Measurements from ENCODE around the gene NUP210. TPM values are rescaled to one million over a fixed set of nuclear protein-coding genes. Genes with fewer than 3 reads are reported as not detected.

The NUP210 gene
- total and polyA plus RNA-seq, 2 of the 13 experiments (the other 11 are each of a cell fraction or from before 2014, with no cell fraction given), result 31.6 to 35.2 TPM

DNA sequence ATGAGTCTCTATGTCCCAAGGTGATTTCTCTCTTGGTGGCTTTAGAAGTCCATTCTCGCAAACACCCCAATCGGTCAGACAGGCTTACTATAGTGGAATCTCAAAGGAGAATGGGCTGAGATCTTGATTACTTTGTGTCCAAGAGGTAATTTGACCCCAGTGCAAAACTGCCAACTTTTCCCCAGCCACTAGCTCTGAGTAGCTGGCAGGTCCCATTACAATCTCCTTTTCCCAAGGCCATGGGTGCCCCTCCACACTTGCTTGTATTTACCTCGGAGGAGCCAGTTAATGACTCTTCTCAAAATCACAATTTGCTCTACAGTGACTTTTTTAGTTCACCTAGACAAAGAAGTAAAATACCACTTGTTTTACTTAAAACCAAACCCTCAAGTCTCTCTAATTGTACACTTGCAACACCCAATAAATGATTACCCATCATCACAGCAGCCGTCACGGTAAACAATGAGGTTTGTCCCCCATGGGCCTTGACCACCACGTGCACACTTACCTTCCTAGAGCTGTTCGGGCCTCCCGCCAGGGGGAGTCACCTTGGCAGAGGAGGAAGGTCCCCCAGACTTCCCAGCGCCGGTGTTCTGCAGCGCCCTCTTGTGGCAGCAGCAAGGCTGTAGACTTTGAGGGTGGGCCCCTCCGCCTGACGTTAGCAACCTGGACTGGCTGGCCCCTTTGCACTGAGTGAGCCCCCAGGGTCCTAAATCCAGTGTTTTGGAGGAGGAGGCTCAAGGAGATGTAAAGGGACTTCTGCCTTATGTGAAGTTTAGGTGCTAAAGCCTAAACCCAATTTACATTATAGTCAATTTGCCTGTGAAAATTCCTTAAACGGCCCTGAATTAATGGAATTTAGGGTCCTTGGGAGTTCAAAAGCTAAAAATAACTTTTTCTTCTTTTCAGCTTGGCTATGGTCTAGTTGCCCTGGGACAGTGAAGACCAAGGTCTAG is 41.3 kb upstream of the NUP210 start (continued):
- TF ChIP-seq TRIM24 (CRISPR knock-in tag; IDR thresholded peaks at IDR 0.05) (no peak), PHF5A (CRISPR knock-in tag; IDR thresholded peaks at IDR 0.05; ENCODE audit: low read depth, unreplicated experiment) (peak; percentile 72), PRMT3 (CRISPR knock-in tag; IDR thresholded peaks at IDR 0.05; ENCODE audit: borderline replicate concordance, low read depth) (no peak), ZNF891 (CRISPR knock-in tag; IDR thresholded peaks at IDR 0.05) (no peak; the same call in 1 of the 2 replicates), ZNF205 (CRISPR knock-in tag; IDR thresholded peaks at IDR 0.05) (peak; percentile 85; the same call in 1 of the 2 replicates), STAG1 (CRISPR knock-in tag; IDR thresholded peaks at IDR 0.05) (peak; percentile 94), ZNF264 (CRISPR knock-in tag; IDR thresholded peaks at IDR 0.05) (peak; percentile 100), RFXAP (CRISPR knock-in tag; IDR thresholded peaks at IDR 0.05; ENCODE audit: borderline replicate concordance) (peak; percentile 54; the same call in 1 of the 2 replicates), FOXC1 (CRISPR knock-in tag; IDR thresholded peaks at IDR 0.05; ENCODE audit: borderline replicate concordance) (peak; percentile 75; the same call in 1 of the 2 replicates), ZNF431 (CRISPR knock-in tag; IDR thresholded peaks at IDR 0.05; ENCODE audit: borderline replicate concordance, low read depth) (peak; percentile 91), RBM39 (IDR thresholded peaks at IDR 0.05; ENCODE audit: low read depth, low read length, poor library complexity, severe bottlenecking) (no peak), GTF2F1 (IDR thresholded peaks at IDR 0.05; ENCODE audit: low read length) (no peak), KDM5B (CRISPR knock-in tag; IDR thresholded peaks at IDR 0.05; ENCODE audit: borderline replicate concordance) (peak; percentile 43), FOXA3 (CRISPR knock-in tag; IDR thresholded peaks at IDR 0.05) (peak; percentile 76), ZNF468 (CRISPR knock-in tag; IDR thresholded peaks at IDR 0.05) (no peak), ZNF777 (CRISPR knock-in tag; IDR thresholded peaks at IDR 0.05) (no peak), ESRRA (CRISPR knock-in tag; IDR thresholded peaks at IDR 0.05; ENCODE audit: low read depth) (peak; percentile 39; the same call in 1 of the 2 replicates)
- TF ChIP-seq, protein P1, sequence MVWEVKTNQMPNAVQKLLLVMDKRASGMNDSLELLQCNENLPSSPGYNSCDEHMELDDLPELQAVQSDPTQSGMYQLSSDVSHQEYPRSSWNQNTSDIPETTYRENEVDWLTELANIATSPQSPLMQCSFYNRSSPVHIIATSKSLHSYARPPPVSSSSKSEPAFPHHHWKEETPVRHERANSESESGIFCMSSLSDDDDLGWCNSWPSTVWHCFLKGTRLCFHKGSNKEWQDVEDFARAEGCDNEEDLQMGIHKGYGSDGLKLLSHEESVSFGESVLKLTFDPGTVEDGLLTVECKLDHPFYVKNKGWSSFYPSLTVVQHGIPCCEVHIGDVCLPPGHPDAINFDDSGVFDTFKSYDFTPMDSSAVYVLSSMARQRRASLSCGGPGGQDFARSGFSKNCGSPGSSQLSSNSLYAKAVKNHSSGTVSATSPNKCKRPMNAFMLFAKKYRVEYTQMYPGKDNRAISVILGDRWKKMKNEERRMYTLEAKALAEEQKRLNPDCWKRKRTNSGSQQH (CRISPR knock-in tag; IDR thresholded peaks at IDR 0.05; ENCODE audit: low read depth), result peak; percentile 58; the same call in 1 of the 2 replicates
- TF ChIP-seq, protein P2, sequence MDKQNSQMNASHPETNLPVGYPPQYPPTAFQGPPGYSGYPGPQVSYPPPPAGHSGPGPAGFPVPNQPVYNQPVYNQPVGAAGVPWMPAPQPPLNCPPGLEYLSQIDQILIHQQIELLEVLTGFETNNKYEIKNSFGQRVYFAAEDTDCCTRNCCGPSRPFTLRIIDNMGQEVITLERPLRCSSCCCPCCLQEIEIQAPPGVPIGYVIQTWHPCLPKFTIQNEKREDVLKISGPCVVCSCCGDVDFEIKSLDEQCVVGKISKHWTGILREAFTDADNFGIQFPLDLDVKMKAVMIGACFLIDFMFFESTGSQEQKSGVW (CRISPR knock-in tag; IDR thresholded peaks at IDR 0.05; ENCODE audit: borderline replicate concordance), result no peak
- TF ChIP-seq, protein P3, sequence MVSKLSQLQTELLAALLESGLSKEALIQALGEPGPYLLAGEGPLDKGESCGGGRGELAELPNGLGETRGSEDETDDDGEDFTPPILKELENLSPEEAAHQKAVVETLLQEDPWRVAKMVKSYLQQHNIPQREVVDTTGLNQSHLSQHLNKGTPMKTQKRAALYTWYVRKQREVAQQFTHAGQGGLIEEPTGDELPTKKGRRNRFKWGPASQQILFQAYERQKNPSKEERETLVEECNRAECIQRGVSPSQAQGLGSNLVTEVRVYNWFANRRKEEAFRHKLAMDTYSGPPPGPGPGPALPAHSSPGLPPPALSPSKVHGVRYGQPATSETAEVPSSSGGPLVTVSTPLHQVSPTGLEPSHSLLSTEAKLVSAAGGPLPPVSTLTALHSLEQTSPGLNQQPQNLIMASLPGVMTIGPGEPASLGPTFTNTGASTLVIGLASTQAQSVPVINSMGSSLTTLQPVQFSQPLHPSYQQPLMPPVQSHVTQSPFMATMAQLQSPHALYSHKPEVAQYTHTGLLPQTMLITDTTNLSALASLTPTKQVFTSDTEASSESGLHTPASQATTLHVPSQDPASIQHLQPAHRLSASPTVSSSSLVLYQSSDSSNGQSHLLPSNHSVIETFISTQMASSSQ (IDR thresholded peaks at IDR 0.05; ENCODE audit: low read depth), result 0 out of 2 replicates have a peak, but pooled peaks have one; percentile 26
- TF ChIP-seq, protein P3 (CRISPR knock-in tag; IDR thresholded peaks at IDR 0.05; ENCODE audit: borderline replicate concordance), result no peak
- TF ChIP-seq, protein P4, sequence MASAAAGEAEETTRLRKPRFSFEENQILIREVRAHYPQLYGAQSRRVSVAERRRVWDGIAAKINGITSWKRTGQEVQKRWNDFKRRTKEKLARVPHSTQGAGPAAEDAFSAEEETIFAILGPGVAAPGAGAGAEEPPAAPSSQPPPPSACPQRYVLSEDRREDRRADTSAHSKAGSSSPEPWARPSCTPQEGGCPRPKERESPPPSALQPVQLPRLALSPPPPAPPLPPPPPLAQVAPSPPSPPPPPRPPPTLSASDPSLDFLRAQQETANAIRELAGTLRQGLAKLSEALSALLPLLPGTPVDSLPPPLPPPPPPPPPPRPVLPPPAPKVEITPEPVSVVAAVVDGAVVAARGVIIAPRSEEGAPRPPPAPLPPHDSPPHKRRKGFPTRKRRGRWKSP (CRISPR knock-in tag; IDR thresholded peaks at IDR 0.05), result peak; percentile 79

All from HepG2 (cell line).